ENCODE data around the gene SNX24.
"Not testable (repeated sequence)": the region's sequence is repeated elsewhere in the genome, so short reads cannot be mapped to it uniquely, and the experiment has no call there.

SNX24 gene

GRCh38 chr5:122847687-122848081, 2.3 kb downstream of the SNX24 start:
- H3K36me3 ChIP-seq (replicated peaks) = no peaks in the 10 kb centered on the region
- peaks cover 15% of the 10 kb centered on the region for H3K4me1 ChIP-seq
- in situ Hi-C loops (cut with MboI; ENCODE audit: low sequenced_read_pairs) = no loop called here
- no peak for DNase-seq (ENCODE audit: low spot score in 2 of 2)
- H3K4me3 ChIP-seq = no peak overlapping the region
- no peaks in the 10 kb centered on the region for H3K9me3 ChIP-seq
- H3K27me3 ChIP-seq (ENCODE audit: low read depth) = no peaks in the 10 kb centered on the region

GRCh38 chr5:122849771-122850170, 4.4 kb downstream of the SNX24 start:
- H3K4me1 ChIP-seq = peaks cover 10% of the 10 kb centered on the region
- in situ Hi-C loops (cut with MboI; ENCODE audit: low sequenced_read_pairs) = no loop called here
- no peaks in the 10 kb centered on the region for H3K36me3 ChIP-seq (replicated peaks)
- DNase-seq (ENCODE audit: low spot score in 2 of 2) = no peak
- H3K27me3 ChIP-seq (ENCODE audit: low read depth) = no peaks in the 10 kb centered on the region
- no peaks in the 10 kb centered on the region for H3K9me3 ChIP-seq
- no peak overlapping the region for H3K4me3 ChIP-seq

GRCh38 chr5:122857538-122857937, 12.1 kb downstream of the SNX24 start:
- in situ Hi-C loops (cut with MboI; ENCODE audit: low sequenced_read_pairs) = not testable (repeated sequence)

GRCh38 chr5:122858451-122858850, 13.0 kb downstream of the SNX24 start:
- in situ Hi-C loops (cut with MboI; ENCODE audit: low sequenced_read_pairs) = no loop called here
- Histone ChIP-seq H3K27me3 (ENCODE audit: low read depth) (no peaks in the 10 kb centered on the region), H3K4me1 (peaks cover 26% of the 10 kb centered on the region), H3K9me3 (no peaks in the 10 kb centered on the region), H3K4me3 (no peak overlapping the region), H3K36me3 (replicated peaks) (no peaks in the 10 kb centered on the region)
- peak; percentile 32 to 73 for DNase-seq (ENCODE audit: low spot score in 2 of 2)

More at GRCh38 chr5:122857538-122857937, 12.1 kb downstream of the SNX24 start:
- not testable (repeated sequence) for H3K36me3 ChIP-seq (replicated peaks); H3K27me3 ChIP-seq (ENCODE audit: low read depth); H3K4me3 ChIP-seq; H3K9me3 ChIP-seq; DNase-seq (ENCODE audit: low spot score in 2 of 2)
- peaks cover 26% of the 10 kb centered on the region for H3K4me1 ChIP-seq

GRCh38 chr5:122863240-122863639, 17.8 kb downstream of the SNX24 start:
- in situ Hi-C loops (cut with MboI; ENCODE audit: low sequenced_read_pairs) = no loop called here
- Histone ChIP-seq H3K4me1 (peaks cover 23% of the 10 kb centered on the region), H3K36me3 (replicated peaks) (no peaks in the 10 kb centered on the region), H3K4me3 (no peak overlapping the region), H3K27me3 (ENCODE audit: low read depth) (no peaks in the 10 kb centered on the region), H3K9me3 (no peaks in the 10 kb centered on the region)
- no peak for DNase-seq (ENCODE audit: low spot score in 2 of 2)

GRCh38 chr5:122863721-122864120, 18.3 kb downstream of the SNX24 start:
- Histone ChIP-seq H3K36me3 (replicated peaks) (no peaks in the 10 kb centered on the region), H3K9me3 (no peaks in the 10 kb centered on the region), H3K4me1 (peaks cover 18% of the 10 kb centered on the region), H3K27me3 (ENCODE audit: low read depth) (no peaks in the 10 kb centered on the region), H3K4me3 (no peak overlapping the region)
- in situ Hi-C loops (cut with MboI; ENCODE audit: low sequenced_read_pairs) = no loop called here
- no peak for DNase-seq (ENCODE audit: low spot score in 2 of 2)

- Histone ChIP-seq H3K4me1 (peaks cover 18% of the 10 kb centered on the region), H3K36me3 (replicated peaks) (no peaks in the 10 kb centered on the region), H3K4me3 (no peak overlapping the region), H3K9me3 (no peaks in the 10 kb centered on the region), H3K27me3 (ENCODE audit: low read depth) (no peaks in the 10 kb centered on the region)
- no peak for DNase-seq (ENCODE audit: low spot score in 2 of 2)
- in situ Hi-C loops (cut with MboI; ENCODE audit: low sequenced_read_pairs) = no loop called here
Observed at GRCh38 chr5:122864400-122864799, 19.0 kb downstream of the SNX24 start.

- in situ Hi-C loops (cut with MboI; ENCODE audit: low sequenced_read_pairs) = no loop called here
- Histone ChIP-seq H3K4me3 (no peak overlapping the region), H3K36me3 (replicated peaks) (no peaks in the 10 kb centered on the region)
Observed at GRCh38 chr5:122864842-122865241, 19.4 kb downstream of the SNX24 start.

GRCh38 chr5:122870219-122870856, 24.9 kb downstream of the SNX24 start:
- Histone ChIP-seq H3K4me1 (peaks cover 39% of the 10 kb centered on the region), H3K36me3 (replicated peaks) (no peaks in the 10 kb centered on the region), H3K4me3 (no peak overlapping the region), H3K9me3 (no peaks in the 10 kb centered on the region), H3K27me3 (ENCODE audit: low read depth) (no peaks in the 10 kb centered on the region)
- in situ Hi-C loops (cut with MboI; ENCODE audit: low sequenced_read_pairs) = no loop called here
- peak; percentile 34 to 65 for DNase-seq (ENCODE audit: low spot score in 2 of 2)

More at GRCh38 chr5:122864842-122865241, 19.4 kb downstream of the SNX24 start:
- no peaks in the 10 kb centered on the region for H3K27me3 ChIP-seq (ENCODE audit: low read depth)
- no peak for DNase-seq (ENCODE audit: low spot score in 2 of 2)
- no peaks in the 10 kb centered on the region for H3K9me3 ChIP-seq
- H3K4me1 ChIP-seq = peaks cover 18% of the 10 kb centered on the region

- Histone ChIP-seq H3K9me3 (no peaks in the 10 kb centered on the region), H3K36me3 (replicated peaks) (no peaks in the 10 kb centered on the region), H3K4me1 (peaks cover 39% of the 10 kb centered on the region), H3K27me3 (ENCODE audit: low read depth) (no peaks in the 10 kb centered on the region), H3K4me3 (no peak overlapping the region)
- in situ Hi-C loops (cut with MboI; ENCODE audit: low sequenced_read_pairs) = no loop called here
- DNase-seq (ENCODE audit: low spot score in 2 of 2) = no peak
Observed at GRCh38 chr5:122871661-122872060, 26.2 kb downstream of the SNX24 start.

- in situ Hi-C loops (cut with MboI; ENCODE audit: low sequenced_read_pairs) = no loop called here
Observed at GRCh38 chr5:122874179-122874875, 28.9 kb downstream of the SNX24 start.

GRCh38 chr5:122877518-122877917, 32.1 kb downstream of the SNX24 start:
- DNase-seq (ENCODE audit: low spot score in 2 of 2) = no peak
- Histone ChIP-seq H3K9me3 (no peaks in the 10 kb centered on the region), H3K36me3 (replicated peaks) (no peaks in the 10 kb centered on the region), H3K4me3 (no peak overlapping the region), H3K4me1 (peaks cover 8% of the 10 kb centered on the region), H3K27me3 (ENCODE audit: low read depth) (no peaks in the 10 kb centered on the region)
- in situ Hi-C loops (cut with MboI; ENCODE audit: low sequenced_read_pairs) = no loop called here

More at GRCh38 chr5:122874179-122874875, 28.9 kb downstream of the SNX24 start:
- Histone ChIP-seq H3K9me3 (no peaks in the 10 kb centered on the region), H3K4me3 (no peak overlapping the region), H3K27me3 (ENCODE audit: low read depth) (no peaks in the 10 kb centered on the region), H3K4me1 (peaks cover 32% of the 10 kb centered on the region), H3K36me3 (replicated peaks) (no peaks in the 10 kb centered on the region)
- DNase-seq (ENCODE audit: low spot score in 2 of 2) = no peak

GRCh38 chr5:122879076-122879475, 33.7 kb downstream of the SNX24 start:
- H3K9me3 ChIP-seq = no peaks in the 10 kb centered on the region
- no peak overlapping the region for H3K4me3 ChIP-seq
- H3K27me3 ChIP-seq (ENCODE audit: low read depth) = no peaks in the 10 kb centered on the region
- H3K4me1 ChIP-seq = peaks cover 4% of the 10 kb centered on the region; the same call in 1 of the 2 replicates
- in situ Hi-C loops (cut with MboI; ENCODE audit: low sequenced_read_pairs) = no loop called here
- DNase-seq (ENCODE audit: low spot score in 2 of 2) = no peak
- no peaks in the 10 kb centered on the region for H3K36me3 ChIP-seq (replicated peaks)

- Histone ChIP-seq H3K36me3 (replicated peaks) (no peaks in the 10 kb centered on the region), H3K4me1 (peaks cover 4% of the 10 kb centered on the region; the same call in 1 of the 2 replicates), H3K4me3 (no peak overlapping the region), H3K9me3 (no peaks in the 10 kb centered on the region), H3K27me3 (ENCODE audit: low read depth) (no peaks in the 10 kb centered on the region)
- in situ Hi-C loops (cut with MboI; ENCODE audit: low sequenced_read_pairs) = no loop called here
- DNase-seq (ENCODE audit: low spot score in 2 of 2) = no peak
Observed at GRCh38 chr5:122880170-122880689, 34.8 kb downstream of the SNX24 start.

All from HAP-1 (cell line).